Neural crest cell (in vitro differentiated cells): ENCODE measurements around the gene CCDC27. TPM values are rescaled to one million over a fixed set of nuclear protein-coding genes. Genes with fewer than 3 reads are reported as not detected.

Experiments used
- DNase-seq: peaks from one replicate; pipeline ENCODE4 v3.0.0; 2021; ENCODE audit warnings: low read depth, mixed read lengths, low spot score
- H3K27ac Mint-ChIP-seq: one replicate; pipeline ENCODE4 v1.8.0; 2021; ENCODE audit warnings: mild to moderate bottlenecking, mixed read lengths; ENCODE audit not compliant: unreplicated experiment
- H3K27me3 Mint-ChIP-seq: 2 replicates; pipeline ENCODE4 v1.8.0; 2021; ENCODE audit warnings: low read depth, mild to moderate bottlenecking, mixed read lengths
- H3K36me3 Mint-ChIP-seq: 2 replicates; pipeline ENCODE4 v1.8.0; 2021; ENCODE audit warnings: low read depth, mild to moderate bottlenecking, mixed read lengths
- H3K4me1 Mint-ChIP-seq: 2 replicates; pipeline ENCODE4 v1.8.0; 2021; ENCODE audit warnings: mixed read lengths
- H3K4me3 Mint-ChIP-seq: one replicate; pipeline ENCODE4 v1.8.0; 2021; ENCODE audit warnings: mild to moderate bottlenecking, mixed read lengths
- H3K9me3 Mint-ChIP-seq: 2 replicates; pipeline ENCODE4 v1.8.0; 2021; ENCODE audit warnings: mixed read lengths
- total RNA-seq: library from RNA; stranded (reverse); gene quantifications from 2 replicates; pipeline ENCODE4 v1.2.1, GENCODE V29; 2021
- TF ChIP-seq, protein P1 (sequence below): fragments of 200-600 bp; sonication (generic); conservative IDR thresholded peaks from 2 replicates; pipeline ENCODE4 v1.5.0; 2021; ENCODE audit warnings: antibody characterized with exemption, mild to moderate bottlenecking

Gene CCDC27
- total RNA-seq, 1 donor from 2014 or later = not detected

DNA sequence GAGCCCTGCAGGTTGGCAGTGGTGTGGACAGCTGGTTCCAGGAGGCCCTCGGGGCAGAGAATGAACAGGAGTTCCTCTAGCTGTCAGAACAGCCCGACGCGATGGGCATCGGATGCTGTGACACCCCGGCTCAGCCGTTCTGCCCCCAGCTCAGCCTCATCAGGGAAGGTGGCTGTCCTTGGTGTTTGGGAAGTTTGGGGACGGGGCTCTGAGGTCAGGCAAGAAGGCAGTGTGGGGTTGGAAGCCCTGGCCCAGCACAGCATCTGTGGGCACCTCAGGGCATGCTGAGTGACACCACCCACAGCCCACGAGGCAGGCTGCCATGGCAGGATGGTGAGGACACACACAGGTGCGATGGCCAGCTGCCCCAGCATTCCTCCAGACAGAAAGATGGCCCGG is 40.9 kb upstream of the CCDC27 start:
- Mint-ChIP-seq H3K4me1 (no peaks in the 10 kb centered on the region), H3K4me3 (no peak overlapping the region), H3K27me3 (peaks cover 34% of the 10 kb centered on the region), H3K27ac (no peak overlapping the region), H3K36me3 (no peaks in the 10 kb centered on the region), H3K9me3 (no peaks in the 10 kb centered on the region)
- TF ChIP-seq, protein P1, sequence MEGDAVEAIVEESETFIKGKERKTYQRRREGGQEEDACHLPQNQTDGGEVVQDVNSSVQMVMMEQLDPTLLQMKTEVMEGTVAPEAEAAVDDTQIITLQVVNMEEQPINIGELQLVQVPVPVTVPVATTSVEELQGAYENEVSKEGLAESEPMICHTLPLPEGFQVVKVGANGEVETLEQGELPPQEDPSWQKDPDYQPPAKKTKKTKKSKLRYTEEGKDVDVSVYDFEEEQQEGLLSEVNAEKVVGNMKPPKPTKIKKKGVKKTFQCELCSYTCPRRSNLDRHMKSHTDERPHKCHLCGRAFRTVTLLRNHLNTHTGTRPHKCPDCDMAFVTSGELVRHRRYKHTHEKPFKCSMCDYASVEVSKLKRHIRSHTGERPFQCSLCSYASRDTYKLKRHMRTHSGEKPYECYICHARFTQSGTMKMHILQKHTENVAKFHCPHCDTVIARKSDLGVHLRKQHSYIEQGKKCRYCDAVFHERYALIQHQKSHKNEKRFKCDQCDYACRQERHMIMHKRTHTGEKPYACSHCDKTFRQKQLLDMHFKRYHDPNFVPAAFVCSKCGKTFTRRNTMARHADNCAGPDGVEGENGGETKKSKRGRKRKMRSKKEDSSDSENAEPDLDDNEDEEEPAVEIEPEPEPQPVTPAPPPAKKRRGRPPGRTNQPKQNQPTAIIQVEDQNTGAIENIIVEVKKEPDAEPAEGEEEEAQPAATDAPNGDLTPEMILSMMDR = no peak
- DNase-seq = no peak

DNA sequence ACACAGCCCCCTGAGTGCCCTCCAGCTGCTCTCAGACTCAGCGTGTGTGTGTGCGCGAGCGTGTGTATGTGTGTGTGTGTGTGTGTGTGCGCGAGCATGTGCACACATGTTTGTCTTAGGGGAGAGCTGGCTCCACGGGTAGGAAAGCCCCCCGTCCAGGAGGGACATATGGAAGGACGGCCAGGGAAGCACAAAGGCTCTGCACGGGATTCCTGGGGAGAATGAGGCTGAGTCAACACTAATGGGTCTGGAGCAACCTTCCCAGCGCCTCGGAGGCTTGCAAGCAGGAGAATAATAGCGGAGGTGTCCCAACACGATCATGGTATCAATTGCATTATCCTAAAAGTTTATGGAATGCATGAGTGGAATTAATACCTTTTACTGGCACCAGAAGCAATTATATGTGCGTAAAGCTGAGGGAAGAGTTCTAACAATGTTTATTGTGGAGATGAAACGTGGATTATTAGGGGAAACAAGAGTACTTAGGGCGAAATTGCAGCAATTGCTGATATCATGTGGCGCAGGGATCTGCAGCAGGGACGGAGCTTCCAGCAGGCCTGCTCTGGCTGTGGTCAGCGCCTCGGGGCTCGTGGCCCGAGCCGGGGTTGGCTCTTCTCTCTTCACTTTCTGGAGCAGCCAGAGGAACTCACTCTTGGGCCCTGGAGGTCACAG is 40.3 kb upstream of the CCDC27 start:
- DNase-seq = no peak
- H3K4me1 Mint-ChIP-seq = no peaks in the 10 kb centered on the region
- TF ChIP-seq, protein P1 = no peak
- no peaks in the 10 kb centered on the region for H3K9me3 Mint-ChIP-seq
- H3K4me3 Mint-ChIP-seq = no peak overlapping the region
- H3K27ac Mint-ChIP-seq = no peak overlapping the region
- H3K27me3 Mint-ChIP-seq = peaks cover 34% of the 10 kb centered on the region
- H3K36me3 Mint-ChIP-seq = no peaks in the 10 kb centered on the region

DNA sequence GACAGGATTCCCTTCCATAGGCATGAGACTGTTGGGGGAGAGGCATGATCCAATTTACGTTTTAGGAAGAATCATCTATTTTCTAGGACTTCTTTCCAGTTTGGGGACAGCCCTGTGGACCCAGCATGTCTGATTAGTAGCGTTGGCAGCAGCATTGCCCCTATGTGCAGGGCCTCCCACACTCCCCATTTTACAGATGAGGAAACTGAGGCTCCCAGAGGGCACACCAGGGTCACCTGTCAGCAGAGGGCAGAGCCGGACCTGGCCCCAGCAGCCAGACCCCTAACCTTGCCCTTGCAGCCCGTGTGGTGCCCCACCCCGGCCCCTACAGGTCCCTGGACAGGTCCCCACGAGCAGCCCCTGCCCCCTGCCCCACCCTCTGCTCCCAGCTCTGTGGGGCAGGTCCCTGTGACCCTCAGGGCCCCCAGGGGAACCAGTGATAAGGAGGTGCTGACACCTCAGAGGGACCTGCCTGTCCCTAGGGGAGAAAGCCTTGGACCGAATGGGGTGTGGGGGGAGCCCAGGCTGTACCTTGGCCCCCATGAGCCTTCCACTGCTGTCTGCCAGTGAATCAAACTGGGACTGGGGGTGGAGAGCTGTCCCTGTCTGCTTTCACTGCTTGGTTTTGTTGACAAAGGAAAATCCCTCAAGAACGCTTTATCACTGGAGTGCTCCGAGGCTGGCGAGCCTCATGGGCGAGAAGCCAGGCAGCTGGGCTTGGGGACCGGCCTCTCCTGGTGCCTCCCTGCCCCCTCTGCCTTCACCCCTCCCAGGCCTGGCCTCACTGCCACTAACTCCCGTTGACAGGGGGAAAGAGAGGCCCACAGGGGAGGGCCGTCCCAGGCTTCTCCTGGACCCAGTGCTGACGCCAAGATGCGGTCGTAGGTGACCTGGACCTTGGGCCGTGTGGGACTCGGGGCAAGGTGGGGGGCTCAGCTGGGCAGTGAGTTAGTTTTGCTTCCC is 39.4 kb upstream of the CCDC27 start:
- Mint-ChIP-seq H3K9me3 (no peaks in the 10 kb centered on the region), H3K27me3 (peaks cover 27% of the 10 kb centered on the region), H3K4me1 (no peaks in the 10 kb centered on the region), H3K4me3 (no peak overlapping the region), H3K27ac (no peak overlapping the region), H3K36me3 (no peaks in the 10 kb centered on the region)
- TF ChIP-seq, protein P1 = no peak
- no peak for DNase-seq

DNA sequence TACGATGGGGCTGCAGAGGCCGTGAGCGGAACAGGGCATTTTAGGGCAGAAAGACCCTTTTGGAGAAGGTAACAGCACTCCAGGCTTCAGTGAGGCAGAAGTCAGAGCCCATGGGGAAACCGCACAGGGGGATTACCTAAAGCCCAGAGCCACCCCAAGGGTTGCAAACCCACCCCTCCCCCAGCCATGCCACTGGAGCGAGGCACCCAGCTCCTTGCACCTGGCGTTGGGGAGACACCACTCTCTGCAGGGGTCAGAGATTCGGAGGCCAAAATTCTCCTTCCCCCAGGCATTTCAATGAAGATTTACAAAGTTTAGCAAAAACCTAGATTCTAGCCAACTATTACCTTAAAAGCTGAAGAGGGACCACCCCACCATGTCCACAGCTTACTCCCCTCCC is 38.4 kb upstream of the CCDC27 start:
- Mint-ChIP-seq H3K27me3 (peaks cover 21% of the 10 kb centered on the region), H3K27ac (no peak overlapping the region), H3K9me3 (no peaks in the 10 kb centered on the region), H3K36me3 (no peaks in the 10 kb centered on the region), H3K4me1 (no peaks in the 10 kb centered on the region), H3K4me3 (no peak overlapping the region)
- no peak for DNase-seq
- TF ChIP-seq, protein P1 = no peak

DNA sequence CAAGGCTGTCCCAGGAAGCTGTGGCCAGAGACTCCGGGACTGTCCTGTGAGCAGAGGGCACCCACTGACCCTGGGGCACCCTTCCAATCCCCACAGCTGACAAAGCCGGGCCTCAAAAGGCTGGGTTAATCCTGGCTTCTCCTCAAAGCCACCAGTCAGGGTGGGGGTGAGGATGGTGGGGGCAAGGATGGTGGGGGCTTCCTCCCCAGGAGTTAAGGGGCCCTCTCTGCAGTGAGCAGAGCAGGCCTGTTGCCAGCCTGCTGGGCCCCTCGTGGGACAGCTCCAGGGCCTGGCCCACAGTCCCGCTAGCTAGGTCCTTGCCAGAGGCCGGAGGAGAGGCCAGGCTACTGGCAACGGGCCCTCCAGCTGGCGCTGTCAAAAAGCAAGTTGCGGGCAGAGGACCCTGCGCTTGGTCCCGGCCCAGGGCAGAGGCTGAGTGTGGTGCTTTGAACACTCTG is 37.9 kb upstream of the CCDC27 start:
- Mint-ChIP-seq H3K4me3 (no peak overlapping the region), H3K27me3 (peaks cover 17% of the 10 kb centered on the region), H3K9me3 (no peaks in the 10 kb centered on the region), H3K27ac (no peak overlapping the region), H3K4me1 (no peaks in the 10 kb centered on the region), H3K36me3 (no peaks in the 10 kb centered on the region)
- no peak for DNase-seq
- TF ChIP-seq, protein P1 = no peak
